ENCODE data around the gene GJD3.

GJD3 gene

GRCh38 chr17:40352237-40352778, 12.2 kb downstream of the GJD3 start:
- no peak for DNase-seq (ENCODE audit: low spot score)

GRCh38 chr17:40351359-40352236, 12.9 kb downstream of the GJD3 start:
- DNase-seq (ENCODE audit: low spot score): no peak

GRCh38 chr17:40350689-40351358, 13.7 kb downstream of the GJD3 start:
- DNase-seq (ENCODE audit: low spot score): no peak

GRCh38 chr17:40349895-40350688, 14.4 kb downstream of the GJD3 start:
- DNase-seq (ENCODE audit: low spot score): no peak

DNA sequence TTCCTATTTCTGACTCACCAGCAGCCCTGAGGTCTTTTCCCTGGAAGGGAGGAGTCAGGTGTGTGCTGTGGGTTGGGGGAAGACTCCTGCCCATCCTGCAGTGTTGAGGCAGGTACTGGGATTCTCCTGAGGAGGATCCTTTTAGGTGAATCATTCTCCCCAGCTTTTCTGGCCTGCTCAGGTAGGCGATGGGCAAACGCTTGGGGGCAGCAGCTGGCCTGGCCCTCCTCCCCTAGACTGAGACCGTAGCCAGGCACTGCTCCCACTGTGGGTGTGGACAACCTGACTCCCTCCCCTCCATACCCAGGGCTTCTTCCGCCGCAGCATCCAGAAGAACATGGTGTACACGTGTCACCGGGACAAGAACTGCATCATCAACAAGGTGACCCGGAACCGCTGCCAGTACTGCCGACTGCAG, 15.1 kb downstream of the GJD3 start:
- no peak for DNase-seq (ENCODE audit: low spot score)

GRCh38 chr17:40348562-40349476, 15.7 kb downstream of the GJD3 start:
- no peak for DNase-seq (ENCODE audit: low spot score)

GRCh38 chr17:40348136-40348504, 16.4 kb downstream of the GJD3 start:
- no peak for DNase-seq (ENCODE audit: low spot score)

DNA sequence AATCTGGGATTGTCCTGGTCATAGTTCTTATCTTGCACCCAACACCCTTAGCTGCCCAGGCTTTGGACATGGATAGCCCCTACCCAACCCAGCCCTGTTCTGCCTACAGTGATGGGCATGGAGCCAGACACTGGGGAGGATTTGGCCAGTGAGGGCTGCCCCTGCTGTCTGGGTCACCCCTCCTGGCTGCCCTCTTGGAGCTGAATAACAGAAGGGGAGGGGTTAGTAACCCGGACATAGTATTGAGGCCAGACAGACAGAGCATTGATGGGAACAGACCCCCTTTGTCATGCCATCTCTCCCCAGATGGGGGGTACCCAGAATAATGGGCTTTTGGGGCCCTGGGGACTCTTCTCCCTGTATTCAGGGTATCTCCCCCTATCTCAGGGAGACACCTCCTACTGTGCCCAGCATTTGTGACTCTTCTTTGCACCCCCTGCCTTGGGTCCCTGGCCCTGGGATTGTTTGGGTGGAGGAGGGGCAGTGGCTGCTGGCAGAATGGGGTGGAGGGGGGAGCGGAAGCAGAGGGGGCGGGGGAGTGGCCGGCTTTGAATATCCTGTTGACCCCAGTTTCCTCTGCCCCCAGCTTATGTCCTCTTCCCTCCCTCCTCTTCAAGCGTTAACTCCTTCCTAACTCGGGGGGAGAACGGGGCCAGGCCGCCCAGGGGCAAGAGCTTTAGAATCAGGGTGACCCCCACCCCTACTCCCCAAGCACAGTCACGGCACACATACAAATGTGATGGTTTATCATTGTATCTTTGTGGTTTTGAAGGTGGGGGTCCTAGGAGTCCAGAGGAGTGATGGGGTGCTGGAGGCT, 17.0 kb downstream of the GJD3 start:
- no peak for DNase-seq (ENCODE audit: low spot score)

GRCh38 chr17:40346765-40347158, 17.8 kb downstream of the GJD3 start:
- DNase-seq (ENCODE audit: low spot score): no peak

DNA sequence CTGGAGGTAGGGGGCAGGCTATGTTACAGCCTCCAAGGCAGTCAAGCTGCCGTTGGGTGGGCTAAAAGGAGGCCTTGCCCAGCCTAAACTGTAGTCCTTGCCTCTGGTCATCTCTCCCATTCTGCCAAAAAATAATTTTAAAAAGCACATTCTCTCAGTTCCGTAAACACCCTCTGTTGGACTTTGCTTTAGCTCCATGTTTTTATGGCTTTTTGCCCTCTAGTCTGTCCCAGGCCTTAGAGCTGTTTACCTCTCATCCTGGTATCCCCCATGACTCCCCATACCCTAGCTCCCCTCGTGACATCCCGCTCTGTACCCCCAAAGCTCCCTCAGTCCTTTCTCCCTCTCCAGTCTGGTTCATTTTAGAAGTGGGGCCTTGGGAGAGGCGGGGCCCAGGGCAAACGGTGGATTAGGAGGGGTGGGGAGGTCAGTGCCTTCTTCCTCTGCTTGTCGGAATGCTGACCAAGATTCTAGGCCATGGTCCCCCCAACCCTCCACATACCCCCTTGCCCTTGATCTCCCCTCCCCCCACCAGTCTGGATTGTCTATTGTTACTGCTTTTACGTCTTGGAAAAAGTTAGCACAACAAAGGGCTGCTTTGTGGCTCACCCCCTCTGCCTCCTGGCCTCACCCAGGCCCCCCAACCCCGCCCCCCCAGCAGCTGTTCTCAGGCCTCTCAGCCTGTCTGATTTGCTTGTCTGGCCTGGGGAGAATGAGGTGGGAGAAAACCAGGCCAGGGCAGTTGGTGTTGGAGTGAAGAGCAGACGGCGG, 18.4 kb downstream of the GJD3 start:
- DNase-seq (ENCODE audit: low spot score): no peak

DNA sequence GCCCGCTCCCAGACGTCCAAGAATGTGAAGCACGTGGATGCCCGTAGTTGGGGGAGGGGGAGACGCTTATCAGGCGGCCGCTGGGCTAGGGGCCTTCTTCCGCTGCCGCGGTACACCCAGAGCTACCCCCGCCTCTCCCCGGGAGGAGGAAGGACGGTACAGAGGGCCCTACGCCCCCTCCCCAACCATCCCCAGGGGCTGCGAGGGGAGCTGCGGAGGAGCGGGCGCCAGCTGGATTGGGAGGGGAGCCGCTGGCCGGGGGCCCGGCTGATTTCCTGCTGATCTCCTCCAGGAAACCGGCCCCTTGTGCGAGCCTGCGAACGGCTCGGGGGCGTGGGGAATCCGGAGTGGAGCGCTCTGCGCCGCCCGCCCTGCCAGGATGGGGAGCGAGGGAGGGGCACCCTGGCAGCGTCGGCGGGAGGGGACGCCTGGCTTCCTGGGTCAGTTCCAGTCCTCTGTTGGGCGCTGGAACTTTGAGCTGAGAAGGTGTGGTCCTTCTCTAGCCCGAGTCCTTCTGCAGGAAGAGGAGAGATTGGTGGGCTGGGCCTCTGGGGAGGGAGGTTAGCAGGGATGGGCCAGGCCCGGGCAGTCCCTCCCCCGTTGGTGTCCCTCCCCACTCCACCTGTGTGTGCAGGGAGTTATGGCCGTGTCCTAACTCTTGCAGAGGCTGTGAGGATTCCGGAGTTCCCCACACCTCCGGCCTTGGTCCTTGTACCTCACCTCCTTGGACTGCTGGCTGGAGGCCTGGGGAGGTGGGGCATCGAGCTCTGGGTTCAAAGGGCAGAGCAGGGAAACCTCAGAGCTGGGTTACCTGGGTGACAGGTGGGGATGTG, 19.2 kb downstream of the GJD3 start:
- peak; percentile 75 for DNase-seq (ENCODE audit: low spot score)

GRCh38 chr17:40344421-40345160, 19.9 kb downstream of the GJD3 start:
- no peak for DNase-seq (ENCODE audit: low spot score)

GRCh38 chr17:40343219-40344119, 21.1 kb downstream of the GJD3 start:
- no peak for DNase-seq (ENCODE audit: low spot score)

DNA sequence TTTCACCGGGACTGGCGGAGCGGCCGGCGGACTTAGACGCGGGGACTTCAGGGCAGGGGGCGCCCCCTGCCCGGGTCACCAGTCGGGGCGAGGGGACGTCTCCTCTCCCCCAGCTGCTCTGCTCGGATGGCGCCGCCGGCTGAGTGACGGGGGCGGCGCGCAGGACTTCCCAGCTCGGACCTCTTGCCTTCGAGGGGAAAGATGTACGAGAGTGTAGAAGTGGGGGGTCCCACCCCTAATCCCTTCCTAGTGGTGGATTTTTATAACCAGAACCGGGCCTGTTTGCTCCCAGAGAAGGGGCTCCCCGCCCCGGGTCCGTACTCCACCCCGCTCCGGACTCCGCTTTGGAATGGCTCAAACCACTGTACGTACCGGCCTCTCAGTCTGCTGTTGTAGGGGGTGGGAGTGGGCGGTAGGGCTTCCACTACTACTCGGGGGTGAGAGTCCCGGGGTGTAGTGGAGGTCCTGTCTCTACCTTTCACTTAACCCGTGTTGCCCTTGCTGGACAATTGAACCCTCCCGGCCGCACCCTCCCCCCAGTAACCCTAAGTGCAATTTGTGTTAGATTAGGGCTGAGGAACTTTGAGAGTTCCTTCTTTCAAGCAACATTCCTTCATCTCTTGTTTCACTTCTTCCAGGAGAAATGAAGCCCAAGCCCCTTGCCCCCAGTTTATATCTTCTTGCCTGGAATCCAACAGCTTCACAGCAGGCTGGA, 21.9 kb downstream of the GJD3 start:
- no peak for DNase-seq (ENCODE audit: low spot score)

- DNase-seq (ENCODE audit: low spot score): peak; percentile 86
These were observed 22.6 kb downstream of the GJD3 start for GRCh38 chr17:40341808-40342503.

Measured in iPS-NIHi11 (cell line).